ENCODE results near the gene GDF2.

GDF2 gene

DNA sequence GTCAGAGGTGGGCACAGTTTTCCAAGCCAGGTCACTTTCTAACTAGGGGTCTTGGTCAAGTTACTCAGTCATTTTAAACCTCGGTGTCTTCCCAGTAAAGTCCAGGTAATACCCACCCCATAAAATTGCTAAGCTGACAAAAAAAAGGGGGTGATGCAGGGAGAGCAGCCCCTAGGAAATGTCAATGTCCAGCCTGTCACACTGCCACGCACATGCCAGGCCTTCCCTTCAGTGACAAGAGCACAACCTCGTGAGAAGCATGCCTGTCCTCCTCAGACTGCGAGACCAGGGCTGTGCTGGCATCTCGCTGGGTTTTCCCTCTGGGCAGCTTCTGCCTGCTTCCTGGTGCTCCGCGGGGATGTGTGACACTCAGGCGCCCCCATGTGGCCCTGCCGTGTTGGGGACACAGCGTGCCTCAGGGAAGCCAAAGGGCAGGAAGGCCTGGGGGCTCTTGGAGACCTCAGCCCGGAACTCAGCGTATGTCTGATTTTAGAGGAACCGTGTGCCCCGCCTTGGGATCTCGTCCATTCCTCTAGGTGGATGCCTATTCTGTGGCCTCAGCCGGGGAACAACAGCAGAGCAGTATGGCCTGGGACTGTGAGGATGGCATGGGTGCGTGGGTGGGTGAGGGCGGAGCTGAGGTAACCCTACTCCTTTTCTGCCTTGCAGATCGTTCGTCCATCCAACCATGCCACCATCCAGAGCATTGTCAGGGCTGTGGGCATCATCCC lies 10.2 kb upstream of the GDF2 start:
- Histone ChIP-seq H3K4me1 (ENCODE audit: control insufficient read depth in 1 of 2, insufficient read depth in 2 of 2, low read length in 2 of 2) (no peaks in the 10 kb centered on the region), H3K14ac (ENCODE audit: low read length) (no peak overlapping the region), H3K4me2 (ENCODE audit: low read length) (no peak overlapping the region), H3K4me3 (ENCODE audit: low read depth, low read length) (no peak overlapping the region), H3K79me1 (ENCODE audit: low read length) (no peaks in the 10 kb centered on the region), H4K8ac (ENCODE audit: low read depth, low read length) (no peak overlapping the region), H2BK12ac (ENCODE audit: low read length) (no peak overlapping the region), H3K18ac (ENCODE audit: low read length) (no peak overlapping the region), H2BK120ac (ENCODE audit: insufficient read depth, low read length, poor library complexity) (no peak overlapping the region), H3K23ac (ENCODE audit: low read length) (no peak overlapping the region), H3K9me3 (ENCODE audit: insufficient read depth, low read depth, low read length) (no peaks in the 10 kb centered on the region), H3K36me3 (ENCODE audit: control insufficient read depth in 1 of 2, insufficient read depth in 2 of 2, low read length in 2 of 2) (no peaks in the 10 kb centered on the region), H3K4ac (ENCODE audit: low read depth, low read length) (no peak overlapping the region), H3K27me3 (ENCODE audit: insufficient read depth, low read length) (no peaks in the 10 kb centered on the region), H3K79me2 (ENCODE audit: control insufficient read depth, insufficient read depth, low read length, poor library complexity) (no peaks in the 10 kb centered on the region), H4K91ac (ENCODE audit: low read depth, low read length) (no peak overlapping the region), H2AFZ (ENCODE audit: insufficient read depth, low read length, poor library complexity) (no peak overlapping the region), H2AK5ac (ENCODE audit: low read length) (no peak overlapping the region), H4K12ac (ENCODE audit: low read depth, low read length) (no peak overlapping the region), H3K9ac (ENCODE audit: low read length) (no peak overlapping the region), H3K27ac (ENCODE audit: low read depth, low read length) (no peak overlapping the region), H2BK5ac (ENCODE audit: low read depth, low read length, poor library complexity) (no peak overlapping the region)
- DNase-seq = peak; percentile 86 to 89
- WGBS (ENCODE audit: extremely low coverage, insufficient coverage, insufficient read length) = no CpG with 5 or more reads among the region's 20 CpGs

- Histone ChIP-seq H3K23ac (ENCODE audit: low read length) (no peak overlapping the region), H4K12ac (ENCODE audit: low read depth, low read length) (no peak overlapping the region), H3K27me3 (ENCODE audit: insufficient read depth, low read length) (no peaks in the 10 kb centered on the region), H3K27ac (ENCODE audit: low read depth, low read length) (no peak overlapping the region), H2BK120ac (ENCODE audit: insufficient read depth, low read length, poor library complexity) (no peak overlapping the region), H3K9me3 (ENCODE audit: insufficient read depth, low read depth, low read length) (no peaks in the 10 kb centered on the region), H3K79me1 (ENCODE audit: low read length) (no peaks in the 10 kb centered on the region), H2BK5ac (ENCODE audit: low read depth, low read length, poor library complexity) (no peak overlapping the region), H2AFZ (ENCODE audit: insufficient read depth, low read length, poor library complexity) (no peak overlapping the region), H3K36me3 (ENCODE audit: control insufficient read depth in 1 of 2, insufficient read depth in 2 of 2, low read length in 2 of 2) (no peaks in the 10 kb centered on the region), H3K4me3 (ENCODE audit: low read depth, low read length) (no peak overlapping the region), H4K8ac (ENCODE audit: low read depth, low read length) (no peak overlapping the region), H3K79me2 (ENCODE audit: control insufficient read depth, insufficient read depth, low read length, poor library complexity) (no peaks in the 10 kb centered on the region), H2AK5ac (ENCODE audit: low read length) (no peak overlapping the region), H3K4ac (ENCODE audit: low read depth, low read length) (no peak overlapping the region), H3K4me2 (ENCODE audit: low read length) (no peak overlapping the region), H3K9ac (ENCODE audit: low read length) (no peak overlapping the region), H3K18ac (ENCODE audit: low read length) (no peak overlapping the region), H3K14ac (ENCODE audit: low read length) (no peak overlapping the region), H3K4me1 (ENCODE audit: control insufficient read depth in 1 of 2, insufficient read depth in 2 of 2, low read length in 2 of 2) (no peaks in the 10 kb centered on the region), H4K91ac (ENCODE audit: low read depth, low read length) (no peak overlapping the region), H2BK12ac (ENCODE audit: low read length) (no peak overlapping the region)
- DNase-seq = no peak
- WGBS (ENCODE audit: extremely low coverage, insufficient coverage, insufficient read length) = no CpG with 5 or more reads among the region's 7 CpGs
These were observed 9.6 kb upstream of the GDF2 start for GRCh38 chr10:47312663-47312995.

GRCh38 chr10:47314416-47314970 lies 7.8 kb upstream of the GDF2 start:
- Histone ChIP-seq H3K79me2 (ENCODE audit: control insufficient read depth, insufficient read depth, low read length, poor library complexity) (no peaks in the 10 kb centered on the region), H2BK12ac (ENCODE audit: low read length) (no peak overlapping the region), H3K14ac (ENCODE audit: low read length) (no peak overlapping the region), H3K9ac (ENCODE audit: low read length) (no peak overlapping the region), H2AK5ac (ENCODE audit: low read length) (no peak overlapping the region), H3K27ac (ENCODE audit: low read depth, low read length) (no peak overlapping the region), H3K27me3 (ENCODE audit: insufficient read depth, low read length) (no peaks in the 10 kb centered on the region), H4K8ac (ENCODE audit: low read depth, low read length) (no peak overlapping the region), H3K4ac (ENCODE audit: low read depth, low read length) (no peak overlapping the region), H4K12ac (ENCODE audit: low read depth, low read length) (no peak overlapping the region), H2AFZ (ENCODE audit: insufficient read depth, low read length, poor library complexity) (no peak overlapping the region), H4K91ac (ENCODE audit: low read depth, low read length) (no peak overlapping the region), H3K4me1 (ENCODE audit: control insufficient read depth in 1 of 2, insufficient read depth in 2 of 2, low read length in 2 of 2) (no peaks in the 10 kb centered on the region), H3K23ac (ENCODE audit: low read length) (no peak overlapping the region), H2BK120ac (ENCODE audit: insufficient read depth, low read length, poor library complexity) (no peak overlapping the region), H2BK5ac (ENCODE audit: low read depth, low read length, poor library complexity) (no peak overlapping the region), H3K36me3 (ENCODE audit: control insufficient read depth in 1 of 2, insufficient read depth in 2 of 2, low read length in 2 of 2) (no peaks in the 10 kb centered on the region), H3K79me1 (ENCODE audit: low read length) (no peaks in the 10 kb centered on the region), H3K4me3 (ENCODE audit: low read depth, low read length) (no peak overlapping the region), H3K18ac (ENCODE audit: low read length) (no peak overlapping the region), H3K4me2 (ENCODE audit: low read length) (no peak overlapping the region), H3K9me3 (ENCODE audit: insufficient read depth, low read depth, low read length) (no peaks in the 10 kb centered on the region)
- WGBS (ENCODE audit: extremely low coverage, insufficient coverage, insufficient read length) = no CpG with 5 or more reads among the region's 9 CpGs
- no peak for DNase-seq

DNA sequence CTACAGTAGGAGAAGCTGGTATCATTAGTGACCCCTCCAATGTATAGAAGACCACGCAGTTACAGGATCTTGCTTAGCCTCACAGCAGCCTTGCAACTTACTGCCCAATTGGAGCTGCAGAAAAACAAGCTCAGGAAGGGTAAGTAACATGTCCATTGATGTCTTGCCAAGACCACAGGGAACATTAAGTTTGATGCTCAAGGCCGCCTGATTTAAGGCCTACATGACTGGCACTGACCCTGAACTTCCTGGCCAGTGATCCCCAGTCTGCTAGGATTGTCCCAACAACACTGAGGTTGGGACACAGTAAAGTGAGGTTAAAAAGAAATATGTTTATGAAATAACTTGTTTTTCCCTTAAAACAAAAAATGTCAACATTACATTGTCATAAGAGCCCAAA lies 6.8 kb upstream of the GDF2 start:
- Histone ChIP-seq H3K27me3 (ENCODE audit: insufficient read depth, low read length) (no peaks in the 10 kb centered on the region), H3K4me1 (ENCODE audit: control insufficient read depth in 1 of 2, insufficient read depth in 2 of 2, low read length in 2 of 2) (no peaks in the 10 kb centered on the region), H2AK5ac (ENCODE audit: low read length) (no peak overlapping the region), H3K23ac (ENCODE audit: low read length) (no peak overlapping the region), H3K18ac (ENCODE audit: low read length) (no peak overlapping the region), H3K79me2 (ENCODE audit: control insufficient read depth, insufficient read depth, low read length, poor library complexity) (no peaks in the 10 kb centered on the region), H3K9me3 (ENCODE audit: insufficient read depth, low read depth, low read length) (no peaks in the 10 kb centered on the region), H2BK5ac (ENCODE audit: low read depth, low read length, poor library complexity) (no peak overlapping the region), H2BK120ac (ENCODE audit: insufficient read depth, low read length, poor library complexity) (no peak overlapping the region), H3K14ac (ENCODE audit: low read length) (no peak overlapping the region), H2AFZ (ENCODE audit: insufficient read depth, low read length, poor library complexity) (no peak overlapping the region), H4K91ac (ENCODE audit: low read depth, low read length) (no peak overlapping the region), H2BK12ac (ENCODE audit: low read length) (no peak overlapping the region), H3K79me1 (ENCODE audit: low read length) (no peaks in the 10 kb centered on the region), H3K27ac (ENCODE audit: low read depth, low read length) (no peak overlapping the region), H3K36me3 (ENCODE audit: control insufficient read depth in 1 of 2, insufficient read depth in 2 of 2, low read length in 2 of 2) (no peaks in the 10 kb centered on the region), H4K12ac (ENCODE audit: low read depth, low read length) (no peak overlapping the region), H4K8ac (ENCODE audit: low read depth, low read length) (no peak overlapping the region), H3K4ac (ENCODE audit: low read depth, low read length) (no peak overlapping the region), H3K4me3 (ENCODE audit: low read depth, low read length) (no peak overlapping the region), H3K4me2 (ENCODE audit: low read length) (no peak overlapping the region), H3K9ac (ENCODE audit: low read length) (no peak overlapping the region)
- DNase-seq = no peak
- no CpG with 5 or more reads among the region's 2 CpGs for WGBS (ENCODE audit: extremely low coverage, insufficient coverage, insufficient read length)
